ENCODE measurements around the gene RGPD3.
"Not testable (repeated sequence)": the region's sequence is repeated elsewhere in the genome, so short reads cannot be mapped to it uniquely, and the experiment has no call there.

RGPD3 gene

GRCh38 chr2:106468107-106468506 is at the start of gene RGPD3:
Gene RGPD3 (minus strand): TSS chr2:106468413. CDS start chr2:106468288, 125 bp downstream.
- not testable (repeated sequence) for DNase-seq

DNA sequence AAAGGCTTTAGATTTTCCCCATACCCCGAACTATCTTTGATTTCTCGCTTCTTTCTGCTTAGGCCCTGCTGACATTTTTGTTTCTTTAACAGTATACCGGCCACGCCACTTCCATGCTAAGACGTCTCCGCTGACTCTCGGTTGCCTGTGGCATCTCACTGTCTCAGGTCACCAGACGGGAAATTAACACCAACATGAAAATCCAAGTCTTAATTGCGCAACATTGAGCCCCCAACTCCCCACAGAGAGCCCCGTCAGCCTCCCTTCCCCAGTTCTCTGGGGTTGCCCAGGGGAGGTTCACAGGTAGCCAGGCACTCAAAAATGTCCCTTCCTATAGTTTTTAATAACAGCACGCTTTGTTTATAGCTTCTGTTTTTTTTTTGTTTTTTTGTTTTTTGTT is 49.1 kb upstream of the RGPD3 start:
- no peak for DNase-seq

GRCh38 chr2:106516864-106517263 is 48.7 kb upstream of the RGPD3 start:
- no peak for DNase-seq

DNA sequence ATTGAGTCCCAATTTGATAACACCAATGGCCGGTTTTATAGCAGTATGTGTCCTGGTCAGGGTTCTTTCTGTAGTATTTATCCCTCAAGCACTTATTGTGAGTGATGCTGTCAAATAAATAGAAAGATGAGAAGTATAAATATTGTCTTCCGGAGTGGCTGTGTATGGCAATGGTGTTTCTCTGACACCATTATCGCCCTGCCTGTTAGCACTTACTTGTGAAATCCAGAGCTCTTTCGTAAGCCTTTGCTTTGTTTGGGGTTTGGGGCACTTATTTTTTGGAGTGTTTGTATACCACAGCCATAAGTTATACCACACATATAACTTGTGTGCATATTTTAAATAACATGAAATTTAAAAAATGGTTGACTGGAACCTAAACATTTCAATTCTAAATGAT is 48.2 kb upstream of the RGPD3 start:
- DNase-seq: no peak

- not testable (repeated sequence) for DNase-seq
These were observed 46.6 kb upstream of the RGPD3 start for GRCh38 chr2:106514827-106515226.

- not testable (repeated sequence) for DNase-seq
These were observed 45.2 kb upstream of the RGPD3 start for GRCh38 chr2:106513391-106513790.

DNA sequence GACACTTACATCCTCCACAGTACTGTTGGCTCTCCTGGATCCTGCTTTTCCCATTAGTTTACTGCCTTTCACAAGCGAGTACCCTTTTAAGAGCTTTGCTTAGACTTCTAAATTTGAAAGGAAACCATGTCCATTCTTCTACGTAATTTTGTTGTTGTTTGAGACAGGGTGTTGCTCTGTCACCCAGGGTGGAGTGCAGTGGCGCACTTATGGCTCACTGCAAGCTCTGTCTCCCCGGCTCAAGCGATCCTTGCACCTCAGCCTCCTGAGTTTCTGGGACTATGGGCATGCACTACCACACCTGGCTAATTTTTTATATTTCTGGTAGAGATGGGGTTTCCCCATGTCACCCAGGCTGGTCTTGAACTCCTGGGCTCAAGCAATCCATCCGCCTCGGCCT is 43.7 kb upstream of the RGPD3 start:
- DNase-seq: not testable (repeated sequence)

DNA sequence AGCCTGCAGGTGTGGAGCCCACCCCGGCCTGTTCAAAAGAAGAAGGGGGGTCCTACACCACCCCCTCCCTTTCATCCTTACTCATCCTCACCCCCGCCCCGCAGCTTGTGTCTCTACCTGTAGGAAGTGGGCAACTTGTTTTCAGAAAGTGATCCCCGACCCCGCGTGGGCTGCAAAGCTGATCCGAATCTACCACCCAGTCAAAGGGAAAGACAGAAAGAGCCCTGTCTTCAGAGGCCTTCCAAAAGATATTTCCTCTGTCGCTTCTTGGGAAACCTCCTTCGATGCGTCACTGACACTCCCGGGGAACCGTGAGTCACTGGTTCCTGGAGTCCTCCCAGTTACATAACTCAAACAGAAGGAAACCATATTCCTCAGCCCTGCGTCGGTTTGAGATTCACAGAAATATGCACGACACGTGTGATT is 43.3 kb upstream of the RGPD3 start:
- peak; percentile 47 for DNase-seq

- DNase-seq: not testable (repeated sequence)
These were observed 42.6 kb upstream of the RGPD3 start for GRCh38 chr2:106510791-106511190.

GRCh38 chr2:106509374-106509770 is 41.2 kb upstream of the RGPD3 start:
- DNase-seq: not testable (repeated sequence)

DNA sequence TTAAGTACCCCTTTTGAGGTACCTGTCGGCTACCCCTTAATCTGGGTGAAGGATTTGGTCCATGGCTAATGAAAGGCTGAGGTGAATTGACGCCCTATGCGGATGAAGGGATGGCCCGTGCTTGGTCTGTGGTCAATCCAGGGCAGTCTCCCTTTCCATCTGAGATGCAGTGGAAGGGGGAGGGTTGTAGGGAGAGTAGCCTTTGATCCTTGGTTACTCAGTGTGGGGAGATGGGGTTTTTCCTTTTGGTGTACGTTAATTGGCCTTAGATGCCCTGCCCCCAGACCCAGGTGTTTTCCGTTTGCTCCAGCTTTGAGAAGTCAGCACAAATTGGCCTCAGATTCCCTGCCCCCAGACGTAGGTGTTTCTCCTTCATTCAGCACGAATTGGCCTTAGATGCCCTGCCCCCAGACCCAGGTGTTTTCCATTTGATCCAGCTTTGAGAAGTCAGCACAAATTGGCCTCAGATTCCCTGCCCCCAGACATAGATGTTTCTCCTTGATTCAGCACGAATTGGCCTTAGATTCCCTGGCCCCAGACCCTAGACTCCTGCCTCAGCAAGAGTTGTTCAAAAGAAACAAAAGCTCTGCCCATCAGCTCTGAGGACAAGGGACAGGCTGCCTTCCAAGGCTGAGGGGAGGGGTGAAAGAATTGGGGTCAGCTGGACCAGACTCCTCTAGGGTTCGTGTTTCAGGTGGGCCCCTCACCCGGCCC is 40.6 kb upstream of the RGPD3 start:
- not testable (repeated sequence) for DNase-seq

DNA sequence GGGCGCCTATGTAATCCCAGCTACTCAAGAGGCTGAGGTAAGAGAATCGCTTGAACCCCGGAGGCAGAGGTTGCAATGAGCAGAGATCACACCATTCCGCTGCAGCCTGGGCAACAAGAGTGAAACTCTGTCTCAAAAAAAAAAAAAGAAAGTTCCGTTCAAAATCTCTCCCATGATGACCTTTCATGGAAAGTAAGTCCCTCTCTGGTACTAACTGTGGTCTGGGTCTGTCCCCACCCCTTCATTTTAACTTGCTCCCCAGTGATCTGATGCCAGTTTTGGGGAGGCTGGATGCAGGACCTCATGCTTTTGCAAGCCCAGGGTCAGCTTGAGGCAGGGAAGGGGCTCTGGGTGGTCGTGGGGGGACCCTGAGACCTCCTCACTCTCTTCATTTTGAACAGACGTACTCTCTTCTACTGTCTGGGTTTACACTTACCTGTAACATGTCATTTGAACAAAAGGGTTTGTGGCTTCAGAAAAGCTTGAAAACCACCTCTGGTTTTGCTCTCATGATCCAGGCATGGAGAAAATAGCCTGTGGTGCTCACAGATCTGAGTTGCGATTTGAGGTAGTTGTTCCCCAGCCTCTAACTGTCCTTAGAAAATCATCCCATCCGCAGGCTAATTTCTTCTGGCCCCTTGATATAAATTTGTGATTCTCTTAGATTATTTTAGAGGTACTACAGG is 37.9 kb upstream of the RGPD3 start:
- DNase-seq: not testable (repeated sequence)

DNA sequence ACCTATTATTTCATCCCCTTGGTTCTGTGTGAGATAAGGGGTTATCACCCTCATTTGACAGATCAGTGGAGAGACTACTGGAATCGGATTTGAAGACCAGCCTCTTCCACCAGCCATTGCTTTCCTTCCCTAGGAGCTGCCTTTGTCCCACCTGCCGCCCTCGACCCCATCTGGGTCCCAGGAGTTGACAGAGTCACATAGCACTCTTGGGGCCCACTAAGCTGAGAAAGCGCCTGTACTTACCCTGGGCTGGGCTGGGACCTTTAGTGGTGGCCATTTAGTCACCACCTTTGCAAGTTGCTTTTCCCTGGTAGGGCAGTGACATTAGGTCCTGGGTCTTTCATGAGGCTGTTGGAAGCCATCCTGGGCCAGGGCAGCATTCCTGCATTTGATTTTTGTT is 36.6 kb upstream of the RGPD3 start:
- not testable (repeated sequence) for DNase-seq

DNA sequence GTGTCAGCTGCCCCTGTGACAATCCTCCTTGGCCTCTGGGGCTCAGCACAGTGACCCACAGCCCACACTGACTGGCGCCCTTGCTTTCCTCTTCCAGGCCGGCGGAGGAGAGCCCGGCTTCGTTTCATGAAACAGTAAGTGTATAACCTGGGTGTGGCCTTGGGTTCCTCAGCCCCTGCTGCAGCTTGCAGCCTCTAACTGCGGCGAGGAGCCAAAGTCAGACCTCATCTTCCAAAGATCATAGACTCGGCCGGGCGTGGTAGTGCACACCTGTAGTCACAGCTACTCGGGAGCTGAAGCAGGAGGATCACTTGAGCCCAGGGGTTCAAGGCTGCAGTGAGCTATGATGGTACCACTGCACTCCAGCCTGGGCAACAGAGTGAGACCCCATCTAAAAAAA is 36.0 kb upstream of the RGPD3 start:
- not testable (repeated sequence) for DNase-seq

DNA sequence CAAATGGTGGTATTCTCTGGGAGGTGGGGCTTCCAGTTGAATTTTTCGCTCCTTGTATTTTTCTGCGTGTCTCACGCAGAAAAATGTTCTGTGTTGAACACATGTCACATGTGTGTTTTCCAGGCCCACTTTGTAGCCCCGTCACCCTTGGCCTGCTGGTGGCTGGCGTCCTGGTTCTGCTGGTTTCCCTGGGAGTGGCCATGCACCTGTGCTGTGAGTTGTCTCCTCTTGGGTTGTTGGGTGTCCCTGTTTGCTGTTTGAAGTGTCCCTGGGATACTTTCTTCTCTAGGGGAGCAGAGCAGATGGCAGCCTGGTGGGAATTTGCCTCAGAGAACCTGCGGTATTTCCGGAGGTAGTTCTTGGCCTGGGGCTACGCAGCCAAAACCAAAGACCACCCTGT is 34.1 kb upstream of the RGPD3 start:
- DNase-seq: not testable (repeated sequence)

DNA sequence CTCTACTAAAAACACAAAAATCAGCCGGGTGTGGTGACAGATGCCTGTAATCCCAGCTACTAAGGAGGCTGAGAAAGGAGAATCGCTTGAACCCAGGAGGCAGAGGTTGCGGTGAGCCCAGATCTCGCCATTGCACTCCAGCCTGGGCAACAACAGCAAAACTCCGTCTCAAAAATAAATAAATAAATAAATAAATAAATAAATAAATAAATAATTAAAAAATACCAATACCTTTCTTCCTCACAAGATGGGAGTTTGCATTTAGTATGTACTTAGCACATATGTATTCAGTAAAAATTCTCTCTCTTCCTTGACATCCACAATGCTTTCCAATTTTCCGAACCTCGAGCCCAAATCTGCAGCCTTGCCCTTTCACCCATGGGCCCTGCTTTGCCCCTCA is 32.1 kb upstream of the RGPD3 start:
- DNase-seq: not testable (repeated sequence)

- DNase-seq: not testable (repeated sequence)
These were observed 30.3 kb upstream of the RGPD3 start for GRCh38 chr2:106498549-106498948.

DNA sequence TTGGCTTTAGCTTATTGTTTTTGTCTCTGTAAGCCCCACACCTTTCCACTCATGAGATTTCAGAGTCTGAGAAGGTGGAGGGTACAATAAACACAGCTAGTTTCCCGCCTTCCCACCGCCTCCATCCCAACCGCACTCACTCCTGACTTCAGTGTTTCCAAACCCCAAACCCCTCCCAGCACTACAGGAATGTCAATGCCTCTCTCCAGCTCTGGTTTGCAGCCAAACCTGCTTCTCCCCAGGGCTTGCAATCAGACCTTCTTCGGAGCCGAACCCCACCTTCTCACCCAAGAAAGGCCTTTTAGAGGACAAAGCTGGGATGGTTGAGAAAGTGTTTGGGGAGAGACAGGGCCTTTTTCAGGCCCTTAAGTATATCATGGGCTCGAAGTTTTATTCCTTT is 24.7 kb upstream of the RGPD3 start:
- not testable (repeated sequence) for DNase-seq

GRCh38 chr2:106492399-106492798 is 24.2 kb upstream of the RGPD3 start:
- not testable (repeated sequence) for DNase-seq

GRCh38 chr2:106489701-106490100 is 21.5 kb upstream of the RGPD3 start:
- DNase-seq: not testable (repeated sequence)

DNA sequence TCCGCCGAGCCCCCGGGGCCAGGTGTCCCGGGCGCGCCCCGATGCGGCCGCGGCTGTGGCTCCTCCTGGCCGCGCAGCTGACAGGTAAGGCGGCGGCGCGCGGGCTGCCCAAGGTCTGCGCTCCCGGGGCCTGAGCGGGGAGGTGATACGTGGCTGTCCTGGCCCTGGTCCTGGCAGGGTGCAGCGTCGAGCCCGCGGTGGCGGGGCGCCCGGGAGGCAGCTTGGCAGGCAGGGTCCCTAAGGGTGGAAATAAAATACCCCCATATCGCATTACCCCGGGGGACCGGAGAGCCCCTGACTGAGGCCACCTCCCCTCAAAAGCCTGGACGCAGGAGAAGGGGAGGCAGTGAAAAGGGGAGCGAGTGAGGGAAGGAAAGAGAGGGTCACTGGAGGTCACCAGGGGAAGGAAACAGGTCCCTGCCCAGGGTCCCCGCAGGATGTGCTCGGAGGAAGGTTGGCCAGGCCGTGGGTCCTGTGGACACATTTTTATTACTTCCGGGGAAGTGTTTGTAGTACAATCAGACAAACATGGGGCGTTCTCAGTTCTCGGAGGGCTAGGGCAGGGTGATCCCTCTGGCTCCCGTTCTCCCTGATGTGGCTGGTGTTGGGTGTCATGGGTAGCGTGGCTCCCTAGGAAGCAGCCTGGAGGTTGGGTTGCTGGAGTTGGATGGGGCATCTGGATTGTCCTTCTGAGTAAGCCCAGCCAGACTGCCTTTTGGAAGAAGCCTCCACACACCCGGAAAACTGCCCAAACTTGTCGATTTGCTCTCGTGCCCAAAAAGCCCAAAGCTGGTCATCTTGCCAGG is 19.4 kb upstream of the RGPD3 start:
- not testable (repeated sequence) for DNase-seq

DNA sequence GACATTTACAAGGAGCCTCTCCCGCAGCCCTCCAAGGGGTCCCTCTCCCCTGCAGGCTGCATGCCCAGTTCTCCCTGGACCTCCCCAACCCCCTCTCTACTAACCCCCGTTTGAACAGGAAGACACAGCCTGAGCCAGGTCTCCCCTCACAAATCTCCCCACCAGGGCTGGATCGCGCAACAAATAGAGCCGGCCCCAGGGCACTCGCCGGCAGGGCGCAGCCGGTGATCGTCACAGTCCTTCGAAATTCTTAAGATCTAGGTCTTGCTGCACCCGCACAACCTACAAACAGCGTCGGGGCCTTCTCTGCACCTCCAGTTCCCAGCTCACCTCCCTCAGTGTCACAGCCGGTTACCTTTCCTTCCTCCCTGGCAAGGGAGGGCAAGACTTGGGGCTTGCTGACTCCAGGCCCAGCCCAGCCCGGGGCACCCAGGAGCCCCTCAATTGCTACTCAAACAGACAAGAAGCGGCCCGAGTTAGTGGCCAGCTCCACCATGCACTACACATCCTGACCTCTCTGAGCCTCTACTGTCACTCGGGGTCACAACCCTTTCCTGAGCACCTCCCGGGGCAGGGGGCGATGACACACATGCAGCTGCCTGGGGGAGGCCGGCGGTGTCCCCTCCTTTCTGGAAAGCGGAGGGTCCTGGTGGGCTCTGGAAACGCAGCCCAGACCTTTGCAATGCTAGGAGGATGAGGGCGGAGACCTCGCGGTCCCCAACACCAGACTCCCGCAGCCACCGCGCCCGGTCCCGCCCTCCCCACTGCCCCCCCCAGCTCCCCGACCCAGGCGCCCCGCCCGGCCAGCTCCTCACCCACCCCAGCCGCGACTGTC is 18.6 kb upstream of the RGPD3 start, which contains the start of gene CD8B2:
TSS of gene CD8B2 (plus strand) at position 814 of the 835 bp plus-strand sequence. CDS start 63 bp downstream, outside the sequence.
- DNase-seq: not testable (repeated sequence)
